Pancreas (tissue), 10 donors: Measurements from ENCODE around the gene NRP2. TPM values are rescaled to one million over a fixed set of nuclear protein-coding genes. Genes with fewer than 3 reads are reported as not detected.

Experiments
- ATAC-seq, 4 donors: fragments of 200-7000 bp; cut with Tn5 transposase; one replicate each; pipeline versions ENCODE4 v1.8.0 to v1.9.1; 2020; ENCODE audit warnings: mild to moderate bottlenecking in 4 of 4, moderate library complexity in 4 of 4
- DNase-seq, 6 donors: peaks; one replicate each; pipeline ENCODE4 v3.0.0-alpha.2; 2020
- FAIRE-seq: peaks from 2 replicates; lab custom pipeline; 2012; peaks lifted over from hg19 to GRCh38; lab: Jason Lieb, UNC
- H3K27ac ChIP-seq, 4 donors: fragments of 200-600 bp; sonication (generic); 1 replicate in 3 of 4; 2 replicates in 1 of 4; pipeline versions ENCODE4 v1.5.0 to v1.8.0; 2020
- H3K27me3 ChIP-seq, 4 donors: fragments of 200-600 bp; one replicate each; pipeline ENCODE4 v1.8.0; 2021
- H3K36me3 ChIP-seq, 3 donors: fragments of 200-600 bp; sonication (generic) in 1 of 3; one replicate each; pipeline versions ENCODE4 v1.5.0 to v1.8.0; 2020 to 2021
- H3K4me1 ChIP-seq, 3 donors: fragments of 200-600 bp; one replicate each; pipeline ENCODE4 v1.8.0; 2021
- H3K4me3 ChIP-seq, 4 donors: fragments of 200-600 bp; sonication (generic) in 2 of 4; one replicate each; pipeline versions ENCODE4 v1.5.0 to v1.8.0; 2020 to 2021
- H3K9me3 ChIP-seq, 4 donors: fragments of 200-600 bp; one replicate each; pipeline ENCODE4 v1.8.0; 2021
- WGBS, 2 donors: extraction: QIAGEN DNeasy Blood & Tissue Kit; methylation state at CpG; one replicate each; pipeline ENCODE4 v1.1.7; 2013; 5-methylcytosine and 5-hydroxymethylcytosine counted together
- intact Hi-C, 3 donors: fragments of 100-400 bp; cut with DNase I; formaldehyde crosslinking; loops; one replicate each; pipeline versions ENCODE4 v1.11.1 to v1.14.2; 2022
- polyA plus RNA-seq, 2 donors: library from polyadenylated mRNA; stranded (reverse); fragments of 200-250 nt; gene quantifications; one replicate each; pipeline ENCODE4 v1.2.3, GENCODE V29; 2013
- total RNA-seq, 6 donors: library from RNA; stranded (reverse); fragmentation: NEBNext Ultra II Directional in 4 of 6; extraction: Animal tissue kit (Norgen Biotek cat#: 25700) in 4 of 6; gene quantifications; one replicate each; pipeline versions ENCODE4 v1.2.1 to v1.2.4, GENCODE V29; 2021 to 2023
- TF ChIP-seq, protein P1 (sequence below), 4 donors: fragments of 200-600 bp; sonication (generic) in 3 of 4; IDR thresholded peaks; one replicate each; pipeline versions ENCODE4 v1.5.0 to v1.8.0; 2021; ENCODE audit warnings: antibody characterized with exemption in 4 of 4
- donor health status: healthy with polysubstance abuse.
- donor health status: DM: no; HTN: no; CAD: no; lungs with moderate emphysema.
- donor health status: DM: no; HTN: no; CAD: no.
- donor health status: control.
- donor health status: control.
- donor health status: Bipolar disorder and iron deficiency.
- donor health status: DM: yes; HTN: yes; CAD: no.
- donor health status: DM: no; HTN: no; CAD: no.
- donor health status: DM: no; HTN: no; CAD: no.
- donor health status: DM: yes; HTN: yes; CAD: no.

The NRP2 gene
- total and polyA plus RNA-seq, 8 donors = 0.65 to 11.0 (median 1.6) TPM

DNA sequence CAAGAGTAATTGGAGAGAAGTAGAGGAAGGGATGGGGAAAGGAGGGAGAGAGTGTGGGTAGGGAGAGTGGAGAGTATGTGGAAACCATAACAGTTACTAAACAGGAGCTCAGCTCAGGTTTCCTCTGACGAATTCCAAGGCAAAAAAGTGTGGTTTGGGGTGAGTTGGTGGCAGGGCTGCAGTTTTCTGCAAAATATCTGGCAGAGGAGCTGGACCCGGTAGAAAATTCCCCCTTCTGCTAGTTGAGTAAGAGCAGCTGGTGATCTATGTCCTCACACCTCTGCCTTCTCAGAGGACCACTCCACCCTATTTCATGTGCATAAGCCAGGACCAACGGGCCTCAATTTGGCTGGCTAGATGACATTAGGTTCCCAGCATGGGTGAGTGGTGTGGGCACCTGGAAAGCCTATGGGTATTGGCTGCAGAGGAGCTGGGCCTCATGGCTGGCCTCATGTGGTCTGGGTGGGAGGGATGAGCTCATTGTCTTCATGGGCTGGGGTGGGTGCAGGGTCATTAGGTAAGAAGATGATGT lies 13.2 kb downstream of the NRP2 start:
- H3K9me3 ChIP-seq = no peaks in the 10 kb centered on the region
- no peak for ATAC-seq
- FAIRE-seq = no peak
- intact Hi-C loops = no loop called here
- H3K4me3 ChIP-seq = no peak overlapping the region
- H3K4me1 ChIP-seq = peaks cover 0 to 3% (median 0%) of the 10 kb centered on the region in 3 donors
- no peaks in the 10 kb centered on the region for H3K36me3 ChIP-seq
- TF ChIP-seq, protein P1, sequence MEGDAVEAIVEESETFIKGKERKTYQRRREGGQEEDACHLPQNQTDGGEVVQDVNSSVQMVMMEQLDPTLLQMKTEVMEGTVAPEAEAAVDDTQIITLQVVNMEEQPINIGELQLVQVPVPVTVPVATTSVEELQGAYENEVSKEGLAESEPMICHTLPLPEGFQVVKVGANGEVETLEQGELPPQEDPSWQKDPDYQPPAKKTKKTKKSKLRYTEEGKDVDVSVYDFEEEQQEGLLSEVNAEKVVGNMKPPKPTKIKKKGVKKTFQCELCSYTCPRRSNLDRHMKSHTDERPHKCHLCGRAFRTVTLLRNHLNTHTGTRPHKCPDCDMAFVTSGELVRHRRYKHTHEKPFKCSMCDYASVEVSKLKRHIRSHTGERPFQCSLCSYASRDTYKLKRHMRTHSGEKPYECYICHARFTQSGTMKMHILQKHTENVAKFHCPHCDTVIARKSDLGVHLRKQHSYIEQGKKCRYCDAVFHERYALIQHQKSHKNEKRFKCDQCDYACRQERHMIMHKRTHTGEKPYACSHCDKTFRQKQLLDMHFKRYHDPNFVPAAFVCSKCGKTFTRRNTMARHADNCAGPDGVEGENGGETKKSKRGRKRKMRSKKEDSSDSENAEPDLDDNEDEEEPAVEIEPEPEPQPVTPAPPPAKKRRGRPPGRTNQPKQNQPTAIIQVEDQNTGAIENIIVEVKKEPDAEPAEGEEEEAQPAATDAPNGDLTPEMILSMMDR (IDR thresholded peaks at IDR 0.05) = no peak
- DNase-seq = no peak
- no peaks in the 10 kb centered on the region for H3K27me3 ChIP-seq
- WGBS, 2 donors = 74 to 85% methylated on average over 3 of the region's 3 CpGs
- H3K27ac ChIP-seq = no peak overlapping the region

DNA sequence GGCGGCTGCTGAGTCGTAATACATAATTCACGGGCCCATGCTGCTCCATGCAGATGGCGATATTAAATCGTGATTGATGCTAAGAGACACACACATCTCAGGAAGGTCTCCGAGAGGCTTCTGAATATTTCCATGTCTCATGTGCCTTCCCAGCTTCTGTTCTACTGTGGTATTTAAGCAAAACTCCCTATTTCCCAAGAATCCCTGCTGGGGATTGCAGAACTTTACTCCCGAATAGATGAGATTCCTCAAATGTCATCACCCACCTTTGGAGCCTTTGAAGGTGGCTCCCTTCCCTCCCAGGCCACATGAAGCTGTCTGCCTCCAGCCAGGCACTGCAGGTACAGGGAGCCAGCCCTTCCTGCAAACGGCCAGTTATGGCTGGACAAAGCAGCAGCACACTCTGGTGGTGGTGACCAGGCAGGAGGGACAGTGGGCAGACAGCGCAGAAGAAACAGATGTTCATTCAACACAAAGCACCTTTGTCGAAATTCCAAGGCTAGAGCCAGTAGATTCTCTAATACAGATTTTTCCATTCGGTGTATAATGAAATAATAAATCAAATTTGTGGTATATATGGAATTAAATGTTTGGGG lies 14.1 kb downstream of the NRP2 start:
- 76 to 84% methylated on average over 11 of the region's 11 CpGs for WGBS, 2 donors
- TF ChIP-seq, protein P1 (IDR thresholded peaks at IDR 0.05) = no peak
- no peaks in the 10 kb centered on the region for H3K36me3 ChIP-seq
- intact Hi-C loops = no loop called here
- no peak for ATAC-seq
- no peak overlapping the region for H3K27ac ChIP-seq
- H3K27me3 ChIP-seq = no peaks in the 10 kb centered on the region
- H3K9me3 ChIP-seq = no peaks in the 10 kb centered on the region
- H3K4me3 ChIP-seq = no peak overlapping the region
- DNase-seq = no peak
- H3K4me1 ChIP-seq = peaks cover 0 to 3% (median 0%) of the 10 kb centered on the region in 3 donors
- no peak for FAIRE-seq

DNA sequence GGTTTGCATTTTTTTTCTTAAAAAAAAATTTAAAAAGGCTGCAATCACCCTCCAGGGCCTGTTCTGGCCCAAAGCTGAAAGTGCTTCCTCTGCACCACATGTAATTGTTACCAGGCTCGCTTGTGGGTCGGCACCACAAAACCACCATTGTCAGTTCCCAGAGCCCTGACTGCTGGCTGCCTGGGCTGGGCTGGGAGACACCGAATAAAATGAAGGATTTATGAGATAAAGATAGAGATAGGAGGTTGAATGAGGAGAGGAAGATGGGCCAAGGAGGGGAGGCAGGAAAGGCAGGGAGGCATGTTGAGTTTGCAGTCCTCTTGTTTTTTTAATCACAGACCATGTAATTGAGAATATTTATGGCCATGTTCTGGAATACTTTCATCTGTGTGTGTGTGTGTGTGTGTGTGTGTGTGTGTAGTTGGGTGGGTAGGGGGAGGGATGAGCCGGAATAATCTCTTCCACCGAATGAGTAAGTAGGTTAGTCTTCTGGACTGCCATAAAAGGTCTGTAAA lies 14.7 kb downstream of the NRP2 start:
- Histone ChIP-seq H3K9me3 (no peaks in the 10 kb centered on the region), H3K36me3 (no peaks in the 10 kb centered on the region), H3K27ac (no peak overlapping the region), H3K4me3 (no peak overlapping the region), H3K27me3 (no peaks in the 10 kb centered on the region), H3K4me1 (peaks cover 0 to 3% (median 0%) of the 10 kb centered on the region in 3 donors)
- no peak for ATAC-seq
- FAIRE-seq = no peak
- intact Hi-C loops = no loop called here
- TF ChIP-seq, protein P1 (IDR thresholded peaks at IDR 0.05) = no peak
- DNase-seq = no peak
- 72 to 73% methylated on average over 5 of the region's 5 CpGs for WGBS, 2 donors

DNA sequence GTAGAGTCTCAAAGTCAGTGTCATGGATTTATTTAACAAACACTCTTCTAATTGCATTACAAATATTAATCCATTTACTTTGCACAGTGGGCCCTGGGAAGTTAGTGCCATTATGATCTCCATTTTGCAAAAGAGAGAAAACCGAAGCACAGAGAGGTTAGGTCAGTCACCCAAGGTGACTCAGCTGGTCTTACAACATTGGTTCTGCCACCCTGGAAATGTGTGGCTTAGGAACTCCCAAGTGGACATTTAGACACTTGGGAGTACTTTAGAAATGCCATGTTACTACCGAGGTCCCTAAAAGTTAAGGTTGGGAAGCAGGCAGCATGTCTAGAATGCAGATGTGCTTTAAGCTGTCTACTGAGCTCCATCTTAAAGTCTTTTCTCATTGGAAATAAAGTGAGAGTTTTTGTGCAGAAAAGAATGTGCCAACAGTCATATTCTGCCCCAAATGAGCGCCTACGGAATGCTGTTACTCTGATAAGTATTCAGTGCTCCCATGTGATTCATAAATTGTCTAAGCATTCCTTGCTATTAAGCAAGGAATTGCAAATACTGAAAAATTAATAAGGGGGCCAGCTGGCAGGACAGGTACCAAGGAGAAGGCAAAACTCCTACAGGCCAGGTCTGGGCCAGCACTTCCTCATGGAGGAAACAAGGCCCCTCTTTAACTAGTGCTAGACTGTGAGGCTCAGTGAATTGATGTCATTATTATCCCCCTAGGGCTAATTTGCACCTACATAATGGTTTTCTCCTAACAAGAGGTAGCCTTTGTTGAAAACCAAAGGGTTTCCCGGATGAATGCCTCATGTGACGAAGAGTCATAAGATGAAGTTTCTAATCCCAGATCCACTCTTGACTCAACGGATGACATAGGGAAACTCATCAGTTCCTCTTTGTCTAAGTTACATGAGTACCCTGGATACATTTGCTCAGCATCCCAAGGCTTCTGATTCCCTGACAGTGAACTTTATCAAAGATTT lies 16.3 kb downstream of the NRP2 start:
- Histone ChIP-seq H3K27ac (peak overlapping the region in 1 of 4 donors; percentile 57), H3K27me3 (no peaks in the 10 kb centered on the region), H3K9me3 (no peaks in the 10 kb centered on the region), H3K36me3 (no peaks in the 10 kb centered on the region), H3K4me1 (peaks cover 0 to 6% (median 0%) of the 10 kb centered on the region in 3 donors), H3K4me3 (no peak overlapping the region)
- FAIRE-seq (no peak), ATAC-seq (peak in 2 of 4 donors; percentile 40 to 49), DNase-seq (no peak)
- TF ChIP-seq, protein P1 (IDR thresholded peaks at IDR 0.05) = no peak
- intact Hi-C loops = no loop called here
- WGBS, 2 donors = 87 to 95% methylated on average over 7 of the region's 7 CpGs
